C4-2B (cell line): ENCODE data around the gene FKBP5.

Experiments used
- H3K27ac ChIP-seq: fragments of 450-650 bp; 2 replicates; pipeline ENCODE4 v1.5.1; 2017
- CTCF ChIP-seq: fragments of 450-650 bp; conservative IDR thresholded peaks from 2 replicates; pipeline ENCODE4 v1.5.1; 2017; ENCODE audit warnings: mild to moderate bottlenecking
- ZFX ChIP-seq: fragments of 450-650 bp; IDR thresholded peaks from 2 replicates; pipeline ENCODE4 v1.6.1; 2017

FKBP5 gene

GRCh38 chr6:35716798-35717197 is 28.1 kb upstream of the FKBP5 start:
- no peak overlapping the region for H3K27ac ChIP-seq
- TF ChIP-seq ZFX (no peak), CTCF (no peak)

- no peak for TF ChIP-seq ZFX
- no peak overlapping the region for H3K27ac ChIP-seq
Measured at GRCh38 chr6:35713006-35713767, 24.5 kb upstream of the FKBP5 start.

- TF ChIP-seq CTCF, result no peak
- TF ChIP-seq ZFX, result no peak
- H3K27ac ChIP-seq, result no peak overlapping the region
Measured at GRCh38 chr6:35711731-35712130, 23.0 kb upstream of the FKBP5 start.

- no peak for TF ChIP-seq CTCF
- TF ChIP-seq ZFX, result no peak
- no peak overlapping the region for H3K27ac ChIP-seq
Measured at GRCh38 chr6:35710241-35710847, 21.6 kb upstream of the FKBP5 start.

GRCh38 chr6:35708585-35708984 is 19.9 kb upstream of the FKBP5 start:
- TF ChIP-seq CTCF (no peak), ZFX (no peak)
- no peak overlapping the region for H3K27ac ChIP-seq

- no peak overlapping the region for H3K27ac ChIP-seq
- TF ChIP-seq CTCF (no peak), ZFX (no peak)
Measured at GRCh38 chr6:35707714-35708407, 19.1 kb upstream of the FKBP5 start.

- H3K27ac ChIP-seq, result no peak overlapping the region
- TF ChIP-seq ZFX (no peak), CTCF (no peak)
Measured at GRCh38 chr6:35706468-35706867, 17.8 kb upstream of the FKBP5 start.
